Spleen (tissue), 11 donors: ENCODE results near the gene DLG5. TPM values are rescaled to one million over a fixed set of nuclear protein-coding genes. Genes with fewer than 3 reads are reported as not detected.

ENCODE experiments used
- DNase-seq: peaks from one replicate; pipeline ENCODE4 v3.0.0-alpha.2; 2020
- H3K27ac ChIP-seq, 8 donors: fragments of 200-600 bp; sonication (generic) in 7 of 8; 1 replicate in 4 of 8; 2 replicates in 4 of 8; pipeline versions ENCODE4 v1.5.0 to v1.8.0; 2016 to 2021; ENCODE audit warnings: inconsistent platforms in 4 of 8, mild to moderate bottlenecking in 4 of 8, moderate library complexity in 1 of 8
- H3K27me3 ChIP-seq, 7 donors: fragments of 200-600 bp; sonication (generic) in 6 of 7; replicated peaks in 1 of 7; 1 replicate in 4 of 7; 2 replicates in 3 of 7; pipeline versions ENCODE4 v1.5.0 to v1.8.0; 2016 to 2021; ENCODE audit warnings: inconsistent platforms in 3 of 7, mild to moderate bottlenecking in 1 of 7
- H3K36me3 ChIP-seq, 6 donors: fragments of 200-600 bp; sonication (generic) in 5 of 6; 1 replicate in 4 of 6; 2 replicates in 2 of 6; pipeline versions ENCODE4 v1.5.0 to v1.8.0; 2016 to 2021; ENCODE audit warnings: inconsistent platforms in 2 of 6
- H3K4me1 ChIP-seq, 6 donors: fragments of 200-600 bp; sonication (generic) in 5 of 6; 1 replicate in 3 of 6; 2 replicates in 3 of 6; pipeline versions ENCODE4 v1.5.0 to v1.8.0; 2016 to 2021; ENCODE audit warnings: inconsistent platforms in 3 of 6
- H3K4me3 ChIP-seq, 8 donors: fragments of 200-600 bp; sonication (generic) in 7 of 8; 1 replicate in 4 of 8; 2 replicates in 4 of 8; pipeline versions ENCODE4 v1.5.0 to v1.8.0; 2016 to 2021; ENCODE audit warnings: inconsistent platforms in 4 of 8, mild to moderate bottlenecking in 4 of 8, moderate library complexity in 2 of 8
- H3K9me3 ChIP-seq, 8 donors: fragments of 200-600 bp; sonication (generic) in 7 of 8; 1 replicate in 4 of 8; 2 replicates in 4 of 8; pipeline versions ENCODE4 v1.5.0 to v1.8.0; 2016 to 2021; ENCODE audit warnings: inconsistent platforms in 4 of 8
- POLR2A ChIP-seq, 3 donors: fragments of 450-650 bp; IDR thresholded peaks; one replicate each; pipeline ENCODE4 v1.5.1; 2017; ENCODE audit warnings: antibody characterized with exemption in 3 of 3, mild to moderate bottlenecking in 1 of 3
- POLR2AphosphoS5 ChIP-seq, 3 donors: sonication (generic); formaldehyde crosslinking; IDR thresholded peaks; one replicate each; pipeline ENCODE4 v1.5.1; 2017; ENCODE audit warnings: antibody characterized with exemption in 3 of 3
- WGBS, 5 donors: extraction: QIAGEN DNeasy Blood & Tissue Kit in 3 of 5; methylation state at CpG; one replicate each; pipeline versions ENCODE4 v1.1.5 to v1.1.7; 2013 to 2018; 5-methylcytosine and 5-hydroxymethylcytosine counted together
- intact Hi-C: fragments of 100-400 bp; cut with DNase I; formaldehyde crosslinking; loops from one replicate; pipeline ENCODE4 v1.15.0; 2023; ENCODE audit warnings: low total_unique reads
- polyA plus RNA-seq, 3 donors: library from polyadenylated mRNA; stranded (reverse); fragments of 200-250 nt; gene quantifications; one replicate each; pipeline ENCODE4 v1.2.1, GENCODE V29; 2013
- total RNA-seq, 7 donors: library from RNA; depleted of rRNA in 3 of 7; stranded (reverse); fragments of >200 nt in 3 of 7; fragmentation: NEBNext Ultra II Directional in 4 of 7; extraction: Animal tissue kit (Norgen Biotek cat#: 25700) in 4 of 7; gene quantifications; one replicate each; pipeline versions ENCODE4 v1.1.0 to v1.2.1, GENCODE V29; 2016 to 2021
- TF ChIP-seq, protein P1 (sequence below), 11 experiments: fragments of 200-600 bp in 7 of 11; fragments of 450-650 bp in 4 of 11; sonication (generic) in 4 of 11; IDR thresholded peaks in 8 of 11; conservative IDR thresholded peaks in 3 of 11; 1 replicate in 7 of 11; 2 replicates in 4 of 11; pipeline versions ENCODE4 v1.4.0 to v1.8.0; 2016 to 2021; ENCODE audit warnings: antibody characterized with exemption in 11 of 11, inconsistent platforms in 4 of 11, mild to moderate bottlenecking in 1 of 11
- donor health status: healthy with polysubstance abuse.
- donor health status: DM: no; HTN: no; CAD: no; lungs with moderate emphysema.
- donor health status: DM: no; HTN: no; CAD: no.
- donor health status: Bipolar disorder and iron deficiency.
- donor health status: healthy.
- donor health status: DM: no; HTN: no; CAD: no.
- donor health status: DM: yes; HTN: yes; CAD: no.

Gene DLG5
- total and polyA plus RNA-seq, 10 donors: 2.0 to 14.4 (median 8.8) TPM

DNA sequence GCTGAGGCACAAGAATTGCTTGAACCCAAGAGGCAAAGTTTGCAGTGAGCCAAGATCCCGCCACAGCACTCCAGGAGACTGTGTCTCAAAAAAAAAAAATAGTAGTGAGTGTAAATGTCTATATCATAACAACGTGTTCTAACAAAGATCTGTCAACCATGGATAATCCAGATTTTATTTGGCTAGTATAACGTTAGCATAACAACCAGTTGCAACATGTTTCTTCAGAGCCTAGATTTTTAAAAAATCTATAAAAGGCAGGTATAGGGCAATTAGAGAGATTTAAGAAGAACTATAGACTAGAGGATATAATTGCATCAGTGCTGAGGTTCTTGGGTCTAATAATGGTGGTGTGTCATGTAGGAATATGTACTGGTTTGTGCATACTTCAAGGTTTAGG is 30.5 kb downstream of the DLG5 start:
- Histone ChIP-seq H3K4me3 (no peak overlapping the region), H3K27me3 (peaks cover 0 to 8% (median 0%) of the 10 kb centered on the region in 7 donors), H3K4me1 (peaks cover 0 to 16% (median 6%) of the 10 kb centered on the region in 6 donors), H3K36me3 (no peaks in the 10 kb centered on the region), H3K27ac (no peak overlapping the region), H3K9me3 (no peaks in the 10 kb centered on the region)
- WGBS, 5 donors: 76 to 93% (median 89%) methylated on average over 3 of the region's 3 CpGs
- TF ChIP-seq POLR2A (IDR thresholded peaks at IDR 0.05): no peak
- TF ChIP-seq POLR2AphosphoS5 (IDR thresholded peaks at IDR 0.05): no peak
- TF ChIP-seq, protein P1, sequence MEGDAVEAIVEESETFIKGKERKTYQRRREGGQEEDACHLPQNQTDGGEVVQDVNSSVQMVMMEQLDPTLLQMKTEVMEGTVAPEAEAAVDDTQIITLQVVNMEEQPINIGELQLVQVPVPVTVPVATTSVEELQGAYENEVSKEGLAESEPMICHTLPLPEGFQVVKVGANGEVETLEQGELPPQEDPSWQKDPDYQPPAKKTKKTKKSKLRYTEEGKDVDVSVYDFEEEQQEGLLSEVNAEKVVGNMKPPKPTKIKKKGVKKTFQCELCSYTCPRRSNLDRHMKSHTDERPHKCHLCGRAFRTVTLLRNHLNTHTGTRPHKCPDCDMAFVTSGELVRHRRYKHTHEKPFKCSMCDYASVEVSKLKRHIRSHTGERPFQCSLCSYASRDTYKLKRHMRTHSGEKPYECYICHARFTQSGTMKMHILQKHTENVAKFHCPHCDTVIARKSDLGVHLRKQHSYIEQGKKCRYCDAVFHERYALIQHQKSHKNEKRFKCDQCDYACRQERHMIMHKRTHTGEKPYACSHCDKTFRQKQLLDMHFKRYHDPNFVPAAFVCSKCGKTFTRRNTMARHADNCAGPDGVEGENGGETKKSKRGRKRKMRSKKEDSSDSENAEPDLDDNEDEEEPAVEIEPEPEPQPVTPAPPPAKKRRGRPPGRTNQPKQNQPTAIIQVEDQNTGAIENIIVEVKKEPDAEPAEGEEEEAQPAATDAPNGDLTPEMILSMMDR (IDR thresholded peaks at IDR 0.05 in 8 of 11, conservative IDR thresholded peaks at IDR 0.05 in 3 of 11): no peak
- no peak for DNase-seq
- intact Hi-C loops: no loop called here

DNA sequence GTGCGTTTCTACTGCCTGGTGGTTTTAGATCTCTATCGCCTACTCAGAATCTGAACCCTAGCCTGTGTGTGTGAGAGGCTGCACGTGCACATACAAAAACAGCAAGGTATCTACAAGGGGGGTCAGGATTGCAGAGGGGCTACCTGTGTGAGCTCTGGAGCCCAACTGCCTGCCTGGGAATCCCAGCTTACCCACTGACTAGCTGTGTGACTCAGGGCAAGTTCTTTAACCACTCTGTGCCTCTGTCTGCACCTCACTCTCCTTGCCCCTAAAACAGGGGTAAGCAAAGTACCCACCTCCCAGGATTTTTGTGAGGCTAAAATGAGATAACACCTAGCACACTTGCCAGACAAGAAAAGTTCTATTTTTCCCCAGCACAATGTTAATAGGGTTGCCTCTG is 32.5 kb downstream of the DLG5 start:
- DNase-seq: no peak
- 55 to 81% (median 72%) methylated on average over 3 of the region's 3 CpGs for WGBS, 5 donors
- Histone ChIP-seq H3K36me3 (no peaks in the 10 kb centered on the region), H3K4me1 (peaks cover 0 to 11% (median 4%) of the 10 kb centered on the region in 6 donors), H3K27ac (no peak overlapping the region), H3K9me3 (no peaks in the 10 kb centered on the region), H3K27me3 (peaks cover 0 to 7% (median 0%) of the 10 kb centered on the region in 7 donors), H3K4me3 (no peak overlapping the region)
- no peak for TF ChIP-seq POLR2A (IDR thresholded peaks at IDR 0.05)
- intact Hi-C loops: no loop called here

DNA sequence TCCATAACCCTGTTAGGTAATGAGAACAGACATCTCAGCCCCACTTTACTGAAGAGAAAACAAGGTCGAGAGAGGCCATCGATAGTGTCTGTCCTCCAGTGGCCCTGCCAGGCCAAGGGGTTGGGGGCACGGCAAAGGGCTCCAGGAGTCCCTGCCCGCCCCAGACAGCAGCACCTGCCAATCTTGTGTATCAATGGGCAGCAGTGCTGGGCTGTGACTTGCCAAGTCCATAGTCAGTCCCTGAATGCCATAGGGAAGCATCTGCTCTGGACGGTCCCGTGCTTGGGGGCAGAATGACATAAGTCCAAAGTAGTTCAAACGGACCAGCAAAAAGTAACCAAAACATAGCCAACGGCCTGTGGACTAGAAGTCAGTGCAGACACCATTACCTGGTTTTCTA is 33.2 kb downstream of the DLG5 start:
- no peak for DNase-seq
- WGBS, 5 donors: 91 to 96% (median 92%) methylated on average over 8 of the region's 8 CpGs
- intact Hi-C loops: no loop called here

DNA sequence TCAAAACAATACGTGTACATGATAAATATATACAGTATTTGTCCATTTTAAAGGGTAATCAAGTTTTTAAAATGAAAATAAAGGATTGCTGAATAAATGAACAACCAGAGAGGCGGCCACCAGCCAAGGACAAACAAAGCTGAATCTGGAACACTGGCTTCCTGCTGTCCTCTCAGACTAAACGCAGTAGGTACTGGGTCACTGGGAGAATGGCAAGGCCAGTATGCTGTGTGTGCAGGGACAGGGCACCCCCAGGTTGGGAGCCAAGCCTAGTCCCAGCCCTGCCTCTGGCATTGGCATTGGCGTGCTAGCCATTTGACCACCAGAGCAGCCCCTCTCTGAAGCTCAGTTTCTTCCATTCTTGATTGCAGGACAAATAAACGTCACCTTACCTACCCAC is 33.8 kb downstream of the DLG5 start:
- H3K4me3 ChIP-seq: no peak overlapping the region
- peaks cover 0 to 8% (median 6%) of the 10 kb centered on the region in 6 donors for H3K4me1 ChIP-seq
- no peak overlapping the region for H3K27ac ChIP-seq
- DNase-seq: no peak
- TF ChIP-seq, protein P1 (IDR thresholded peaks at IDR 0.05 in 8 of 11, conservative IDR thresholded peaks at IDR 0.05 in 3 of 11): no peak
- TF ChIP-seq POLR2A (IDR thresholded peaks at IDR 0.05) (no peak), POLR2AphosphoS5 (IDR thresholded peaks at IDR 0.05) (no peak)
- H3K27me3 ChIP-seq: no peaks in the 10 kb centered on the region
- H3K9me3 ChIP-seq: no peaks in the 10 kb centered on the region
- no peaks in the 10 kb centered on the region for H3K36me3 ChIP-seq
- 66 to 79% (median 76%) methylated on average over 5 of the region's 5 CpGs for WGBS, 5 donors
- intact Hi-C loops: no loop called here

More for the DNA sequence above, 33.2 kb downstream of the DLG5 start:
- Histone ChIP-seq H3K36me3 (no peaks in the 10 kb centered on the region), H3K4me3 (no peak overlapping the region), H3K9me3 (no peaks in the 10 kb centered on the region), H3K27ac (no peak overlapping the region), H3K4me1 (peaks cover 0 to 5% (median 1%) of the 10 kb centered on the region in 6 donors), H3K27me3 (peaks cover 0 to 3% (median 0%) of the 10 kb centered on the region in 7 donors)
- TF ChIP-seq POLR2A (IDR thresholded peaks at IDR 0.05): no peak
- TF ChIP-seq, protein P1 (IDR thresholded peaks at IDR 0.05 in 8 of 11, conservative IDR thresholded peaks at IDR 0.05 in 3 of 11): no peak
- no peak for TF ChIP-seq POLR2AphosphoS5 (IDR thresholded peaks at IDR 0.05)
